HG03139 (cell line): ENCODE data around the gene NEK1.
A peak's percentile ranks its signal among the peaks of the same experiment; 100 is the strongest.
"Not testable (repeated sequence)": the region's sequence is repeated elsewhere in the genome, so short reads cannot be mapped to it uniquely, and the experiment has no call there.

Experiments used
- ATAC-seq: cut with Tn5 transposase; IDR thresholded peaks from one replicate; pipeline ENCODE4 v1.9.1; 2021; ENCODE audit not compliant: unreplicated experiment

NEK1 gene

DNA sequence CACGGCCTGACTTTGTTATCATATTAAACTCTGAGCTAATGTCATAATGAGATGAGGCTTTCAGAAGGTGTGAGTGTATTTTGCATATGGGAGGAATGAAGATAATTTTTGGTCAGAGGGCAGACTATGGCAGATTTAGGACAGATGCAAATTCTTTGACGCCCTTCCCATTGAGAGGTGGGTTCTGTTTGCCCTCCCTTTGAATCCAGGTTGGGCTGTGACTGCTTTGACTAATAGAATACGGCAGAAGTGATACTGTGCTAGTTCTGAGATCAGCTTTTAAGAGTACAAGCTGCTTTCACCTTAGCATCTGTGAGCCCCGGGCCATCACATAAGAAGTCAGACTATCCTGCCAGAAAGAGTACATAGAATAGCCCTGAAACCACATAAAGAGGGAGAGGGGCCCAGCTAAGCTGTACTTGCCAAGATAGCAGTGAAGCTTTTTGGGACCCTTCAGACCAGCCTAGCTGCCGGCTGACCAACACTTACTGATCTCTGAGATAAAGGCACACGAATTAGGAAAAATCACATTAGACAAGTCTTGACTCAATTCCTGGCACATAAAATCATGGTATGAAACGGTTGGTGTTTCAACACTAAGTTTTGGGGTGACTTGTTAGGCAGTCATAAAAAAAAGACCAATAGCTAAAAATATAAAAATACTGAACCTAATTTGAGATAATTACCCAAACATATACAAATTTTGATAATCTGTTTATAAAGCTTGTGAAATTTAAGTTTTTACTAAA lies 174.9 kb downstream of the NEK1 start:
- peak; percentile 83 for ATAC-seq

DNA sequence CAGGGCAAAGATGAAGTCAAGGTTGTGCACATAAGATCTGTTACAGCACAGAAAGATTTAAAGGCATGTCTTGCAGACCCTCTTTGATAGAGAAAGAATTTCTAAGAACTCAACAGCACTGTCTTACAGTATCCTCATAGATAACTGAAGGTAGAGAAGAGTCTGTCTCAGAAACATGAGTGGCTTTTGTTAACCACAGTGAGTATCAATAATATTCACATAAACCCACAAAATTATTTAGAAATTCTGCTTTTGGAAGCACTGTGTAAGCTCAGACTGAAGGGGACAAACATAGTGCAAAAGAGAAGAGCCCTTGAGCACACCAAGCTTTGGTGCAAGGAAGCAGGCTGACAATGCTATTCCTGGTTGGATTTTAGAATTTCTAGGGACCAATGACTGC lies 175.6 kb downstream of the NEK1 start:
- ATAC-seq = no peak

DNA sequence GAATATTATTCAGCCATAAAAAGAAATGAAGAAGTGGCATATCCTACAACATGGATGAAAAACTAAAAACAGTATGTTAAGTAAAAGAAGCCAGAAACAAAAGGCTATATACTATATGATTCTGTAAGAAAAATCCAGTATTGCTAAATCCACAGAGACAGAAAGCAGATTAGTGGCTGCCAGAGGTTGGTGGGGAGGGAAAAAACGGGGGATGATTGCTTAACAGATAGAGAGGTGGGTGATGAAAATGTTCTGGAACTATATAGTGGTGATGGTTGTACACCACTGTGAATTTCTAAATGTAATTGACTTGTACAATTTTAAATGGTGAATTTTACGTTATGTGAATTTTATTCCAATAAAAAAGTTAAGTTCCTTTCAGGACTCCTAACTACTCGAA lies 184.0 kb downstream of the NEK1 start:
- no peak for ATAC-seq

DNA sequence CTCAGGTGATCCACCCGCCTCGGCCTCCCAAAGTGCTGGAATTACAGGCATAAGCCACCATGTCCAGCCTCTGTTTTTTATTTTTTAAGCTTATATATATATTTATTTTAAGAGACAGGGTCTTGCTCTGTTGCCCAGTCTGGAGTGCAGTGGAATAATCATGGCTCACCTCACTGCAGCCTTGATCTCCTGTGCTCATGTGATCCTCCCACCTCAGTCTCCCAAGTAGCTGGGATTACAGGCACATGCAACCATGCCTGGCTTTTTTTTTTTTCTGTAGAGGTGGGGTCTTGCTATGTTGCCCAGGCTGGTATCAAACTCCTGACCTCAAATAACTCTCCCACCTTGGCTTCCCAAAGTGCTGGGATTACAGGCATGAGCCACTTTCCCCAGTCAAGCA lies 184.7 kb downstream of the NEK1 start:
- ATAC-seq = not testable (repeated sequence)

DNA sequence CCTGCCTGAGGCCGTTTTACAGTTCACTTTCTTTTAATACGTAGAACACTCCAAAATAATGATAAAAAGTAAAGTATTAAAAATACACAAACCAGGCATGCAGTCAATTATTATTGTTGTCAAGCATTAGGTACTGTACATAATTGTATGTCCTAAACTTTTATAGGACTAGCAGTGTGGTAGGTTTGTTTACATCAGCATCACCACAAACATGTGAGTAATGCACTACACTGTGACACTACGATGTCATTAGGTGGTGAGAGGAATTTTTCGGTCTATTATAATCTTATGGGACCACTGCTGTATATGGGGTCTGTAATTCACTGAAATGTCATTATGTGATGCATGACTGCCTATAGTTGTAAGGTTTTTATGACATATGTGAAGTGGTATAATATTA lies 192.1 kb downstream of the NEK1 start:
- no peak for ATAC-seq

DNA sequence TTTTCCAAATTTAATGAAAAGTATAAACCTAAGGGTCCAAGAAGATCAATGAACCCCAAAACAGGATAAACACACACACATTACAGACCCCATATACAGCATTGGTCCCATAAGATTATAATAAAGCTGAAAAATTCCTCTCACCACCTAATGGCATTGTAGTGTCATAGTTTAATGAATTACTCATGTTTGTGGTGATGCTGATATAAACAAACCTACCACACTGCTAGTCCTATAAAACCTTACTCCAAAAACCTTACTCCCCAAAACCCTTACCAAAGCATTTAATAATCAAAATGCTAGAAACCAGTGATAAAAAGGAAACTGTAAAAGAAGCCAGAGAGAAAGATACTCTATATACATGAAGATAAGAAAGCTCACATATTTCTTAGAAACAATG lies 193.5 kb downstream of the NEK1 start:
- ATAC-seq = no peak

DNA sequence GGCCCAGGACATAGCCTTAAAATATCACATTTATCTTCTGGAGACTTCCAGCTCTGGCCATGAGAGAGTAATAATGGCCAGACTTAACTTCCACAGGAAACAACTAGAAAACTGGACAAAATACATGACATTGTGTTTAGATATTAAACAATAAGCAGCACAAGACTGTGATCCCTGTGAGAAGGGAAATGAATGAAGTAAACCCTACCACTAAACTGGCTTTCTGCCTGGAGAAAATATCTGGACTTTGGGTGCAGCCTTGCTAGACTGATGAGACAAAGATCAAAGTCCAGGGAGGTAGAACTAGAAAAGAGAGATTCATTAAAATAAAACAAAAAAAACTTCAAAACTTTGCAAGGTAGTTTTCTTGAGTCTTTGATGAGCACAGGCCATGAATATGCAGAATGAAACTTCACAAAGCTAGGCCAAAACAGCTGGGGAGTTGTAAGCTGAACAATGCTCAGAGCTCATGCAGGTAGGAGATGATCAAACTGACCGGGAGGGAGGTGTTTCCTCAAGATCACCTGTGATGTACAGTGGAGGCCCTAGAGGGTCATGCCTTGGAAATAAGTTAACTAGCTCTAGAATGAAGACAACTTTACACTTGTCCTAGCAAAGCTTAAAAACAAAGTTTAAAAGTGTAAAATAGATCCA lies 194.6 kb downstream of the NEK1 start:
- no peak for ATAC-seq

DNA sequence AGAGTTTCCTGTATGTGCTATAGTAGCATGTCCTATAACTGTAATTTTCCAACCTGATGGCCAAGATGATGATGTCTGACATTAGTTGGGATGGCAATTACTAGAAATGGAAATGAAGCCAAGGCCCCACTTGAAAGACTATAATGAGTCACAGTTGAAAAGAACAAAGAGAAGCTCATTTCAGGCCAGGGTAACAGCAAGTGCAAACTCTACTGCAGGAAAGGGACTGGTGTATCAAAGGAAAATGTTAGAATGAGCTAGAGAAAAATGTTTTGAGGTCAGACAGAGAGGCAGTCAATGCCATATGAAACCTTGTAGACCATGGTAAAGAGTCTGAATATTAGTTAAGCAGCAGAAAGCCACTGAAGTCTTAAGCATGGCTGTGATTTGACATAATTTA lies 195.4 kb downstream of the NEK1 start:
- ATAC-seq = peak; percentile 40

DNA sequence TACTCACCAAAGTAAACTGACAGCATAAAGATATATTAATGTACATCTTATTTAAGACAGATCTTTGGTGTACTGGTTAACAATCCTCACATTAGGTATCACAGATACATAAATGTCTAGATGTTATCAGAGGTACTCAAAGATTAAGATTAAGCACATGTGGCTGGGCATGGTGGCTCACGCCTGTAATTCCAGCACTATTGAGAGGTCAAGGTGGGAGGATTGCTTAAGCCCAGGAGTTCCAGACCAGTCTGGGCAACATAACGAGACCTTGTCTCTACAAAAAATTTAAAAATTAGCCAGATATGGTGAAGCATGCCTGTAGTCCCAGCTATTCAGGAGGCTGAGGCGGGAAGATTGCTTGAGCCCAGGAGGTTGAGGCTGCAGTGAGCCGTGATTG lies 195.9 kb downstream of the NEK1 start:
- ATAC-seq = no peak

DNA sequence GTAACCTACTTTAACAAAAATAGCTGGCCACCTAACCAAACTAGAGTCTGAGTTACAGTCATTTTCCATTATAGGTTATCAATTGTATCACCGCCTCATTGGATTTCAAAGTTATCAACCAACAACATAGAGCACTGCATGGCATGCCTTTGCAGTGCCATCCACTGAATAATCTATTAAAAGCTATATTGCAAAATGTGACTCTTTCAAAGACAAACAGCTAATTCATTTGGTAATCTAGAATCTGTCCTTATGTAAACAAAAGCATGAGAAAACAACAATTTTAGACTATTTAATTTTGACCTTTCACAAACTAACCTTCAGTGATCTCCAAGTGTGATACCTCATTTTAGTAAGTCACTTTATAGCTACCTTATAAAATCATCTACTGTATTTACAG lies 197.5 kb downstream of the NEK1 start:
- ATAC-seq = no peak

DNA sequence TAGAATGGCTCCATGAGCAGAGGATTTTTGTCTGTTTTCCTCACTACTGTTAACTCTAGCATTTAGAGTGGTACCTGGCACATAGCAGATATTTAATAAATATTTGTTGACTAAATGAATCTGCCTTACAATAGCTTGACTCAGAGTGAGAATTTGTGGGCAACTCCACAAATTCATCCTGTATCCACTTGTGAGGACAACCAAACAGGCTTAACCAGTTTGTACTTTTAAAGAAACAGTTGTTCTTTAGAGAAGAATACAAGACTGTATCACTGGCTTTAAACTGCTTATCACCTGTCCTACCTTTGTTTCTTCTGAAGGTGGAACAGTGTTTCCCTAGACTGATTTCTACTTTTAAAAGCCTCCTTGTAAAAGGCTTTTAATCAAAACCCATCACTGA lies 200.3 kb downstream of the NEK1 start:
- no peak for ATAC-seq

DNA sequence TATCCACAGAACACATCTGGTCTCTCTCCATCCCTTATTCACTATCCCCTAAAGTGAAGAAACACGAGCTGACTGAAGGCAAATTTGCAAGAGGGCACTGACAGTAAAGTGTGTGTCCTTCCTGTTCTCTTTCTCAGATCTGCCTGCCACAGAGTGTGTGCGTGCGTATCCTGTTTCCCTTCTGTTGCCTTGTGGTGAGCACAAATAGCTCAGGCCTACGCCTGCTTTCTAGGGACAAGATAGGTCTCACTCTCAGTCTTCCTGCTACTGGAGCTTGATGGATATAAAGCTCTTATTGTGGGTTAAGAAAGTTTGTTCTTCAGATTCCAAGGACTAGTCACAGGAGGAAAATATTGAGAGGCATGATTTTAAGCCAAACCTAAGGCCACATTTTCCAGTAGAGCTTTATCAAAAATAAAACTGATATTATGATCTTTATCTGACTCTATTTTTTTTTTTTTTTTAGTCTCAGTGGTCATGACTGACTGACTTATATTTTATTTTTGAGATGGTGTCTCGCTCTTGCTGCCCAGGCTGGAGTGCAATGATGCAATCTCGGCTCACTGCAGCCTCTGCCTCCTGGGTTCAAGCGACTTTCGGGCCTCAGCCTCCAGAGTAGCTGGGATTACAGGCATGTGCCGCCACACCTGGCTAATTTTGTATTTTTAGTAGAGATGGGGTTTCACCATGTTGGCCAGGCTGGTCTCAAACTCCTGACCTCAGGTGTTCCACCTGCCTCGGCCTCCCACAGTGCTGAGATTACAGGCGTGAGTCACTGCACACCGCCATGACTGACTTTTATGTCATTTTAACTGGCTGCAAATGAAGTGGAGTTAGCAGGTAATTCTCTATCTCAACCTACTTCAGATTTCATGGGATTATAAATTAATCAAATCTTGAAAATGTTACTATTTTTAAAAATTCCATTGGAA lies 201.3 kb downstream of the NEK1 start:
- ATAC-seq = peak; percentile 99

DNA sequence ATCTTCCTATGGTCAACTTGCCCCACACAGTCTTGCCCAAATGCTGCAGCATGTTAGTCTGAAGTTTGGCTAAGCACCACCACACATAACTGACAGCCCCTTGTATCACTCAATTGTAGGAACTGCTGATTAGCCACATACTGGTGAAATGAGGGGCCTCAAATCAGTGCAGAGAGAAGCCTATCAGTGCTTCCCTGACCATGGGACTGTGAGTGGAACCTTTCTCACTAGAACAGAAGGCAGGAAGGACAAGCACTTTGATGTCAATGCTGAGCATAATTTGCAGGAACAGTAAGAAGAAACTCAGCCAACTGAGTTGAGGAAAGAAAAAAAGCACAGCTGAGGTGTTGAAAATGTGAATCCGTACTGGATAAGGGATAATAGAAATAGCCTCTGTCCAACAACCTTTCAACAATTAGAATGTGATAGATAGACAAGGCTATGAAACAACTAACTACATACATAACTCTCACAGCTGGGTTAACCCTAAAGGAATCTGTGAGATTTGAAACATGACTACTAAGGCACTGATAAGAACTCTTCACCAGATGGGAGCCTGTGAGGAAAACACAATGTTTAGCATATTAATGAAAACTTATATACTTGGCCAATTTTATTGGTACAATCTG lies 205.1 kb downstream of the NEK1 start:
- no peak for ATAC-seq

DNA sequence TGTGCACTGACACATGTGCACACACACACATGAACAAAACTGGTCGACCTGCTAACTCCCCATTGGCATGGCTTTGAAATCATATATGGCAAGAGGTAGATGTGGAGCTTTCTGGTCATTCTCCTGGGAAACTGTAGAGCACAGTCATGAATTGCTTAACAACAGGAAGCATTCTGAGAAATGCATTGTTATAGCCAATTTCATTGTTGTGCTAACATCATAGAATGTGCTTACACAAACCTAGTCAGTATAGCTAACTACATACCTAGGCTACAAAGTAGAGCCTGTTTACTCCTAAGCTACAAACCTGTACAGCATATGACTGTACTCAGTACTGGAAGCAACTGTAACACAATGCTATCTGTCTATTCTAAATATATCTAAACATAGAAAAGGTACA lies 207.4 kb downstream of the NEK1 start:
- ATAC-seq = no peak

DNA sequence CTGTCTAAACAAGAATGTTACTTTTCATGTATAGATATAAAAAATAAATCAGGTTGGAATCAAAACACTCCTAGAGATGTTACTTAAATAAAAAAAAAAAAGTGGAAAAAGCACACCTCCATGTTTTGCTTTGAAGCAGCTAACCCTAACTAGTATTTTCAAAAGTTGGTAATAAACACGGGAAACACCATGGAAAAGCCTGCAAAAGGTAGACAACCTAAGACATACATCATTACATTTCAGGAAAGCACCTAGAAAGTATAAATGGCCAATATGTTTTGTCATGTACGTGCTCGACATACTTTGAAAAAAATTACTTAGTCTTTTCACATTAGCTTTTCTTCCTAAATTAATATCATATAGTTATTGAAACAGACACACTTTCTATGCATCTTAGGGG lies 211.6 kb downstream of the NEK1 start:
- no peak for ATAC-seq

DNA sequence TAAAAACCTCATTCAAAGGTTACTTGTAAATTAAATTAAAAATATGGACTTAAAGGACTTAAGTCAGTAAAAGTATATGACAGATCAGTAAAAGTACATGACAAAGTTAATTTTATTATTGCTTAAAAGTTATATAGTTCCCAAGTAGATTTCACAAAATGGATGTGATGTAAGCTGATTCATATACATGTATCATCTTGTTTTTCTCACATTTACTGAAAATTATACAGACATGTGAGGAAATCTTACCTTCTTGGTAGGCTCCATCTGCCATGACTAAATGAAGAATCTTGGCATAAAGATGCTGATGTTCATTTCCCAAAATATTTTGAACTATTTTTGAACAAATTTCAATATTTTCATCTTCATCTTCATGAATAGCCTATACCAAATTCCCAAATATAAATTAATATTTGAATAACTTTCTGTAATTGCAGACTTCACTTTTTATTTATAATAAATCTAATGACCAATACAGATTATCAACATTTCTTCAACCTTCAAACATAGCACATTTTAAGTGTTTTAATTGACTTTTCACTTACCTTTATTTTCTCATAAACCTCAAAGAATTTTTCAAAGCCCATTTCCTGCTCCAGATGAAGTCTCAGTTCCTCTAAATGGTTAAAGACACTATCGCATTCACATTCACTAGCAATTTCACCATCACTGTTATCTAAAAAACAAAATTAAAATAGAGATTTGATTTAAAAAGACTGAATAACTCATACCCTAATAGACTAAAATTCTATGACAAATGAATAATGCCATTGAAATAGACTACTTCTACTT lies 212.2 kb downstream of the NEK1 start:
- no peak for ATAC-seq

DNA sequence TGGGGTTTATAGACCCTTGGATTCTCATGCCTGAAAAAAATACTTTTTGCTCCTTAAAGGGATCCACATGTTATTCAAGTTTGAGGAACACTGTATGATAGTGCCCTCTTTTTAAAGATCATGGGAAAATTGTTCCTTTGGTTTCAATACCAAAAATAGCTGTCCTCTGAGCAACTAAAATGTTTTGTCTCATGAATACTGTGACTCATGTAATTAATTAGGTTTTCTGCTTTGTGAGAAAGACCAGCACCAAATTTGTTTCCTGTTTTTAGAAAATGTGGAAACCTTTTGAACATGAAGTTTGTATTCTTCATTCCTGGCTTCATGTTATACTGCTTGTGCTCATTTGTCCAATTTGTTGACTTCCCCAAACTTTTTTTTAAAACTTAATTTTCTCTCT lies 214.1 kb downstream of the NEK1 start:
- no peak for ATAC-seq

DNA sequence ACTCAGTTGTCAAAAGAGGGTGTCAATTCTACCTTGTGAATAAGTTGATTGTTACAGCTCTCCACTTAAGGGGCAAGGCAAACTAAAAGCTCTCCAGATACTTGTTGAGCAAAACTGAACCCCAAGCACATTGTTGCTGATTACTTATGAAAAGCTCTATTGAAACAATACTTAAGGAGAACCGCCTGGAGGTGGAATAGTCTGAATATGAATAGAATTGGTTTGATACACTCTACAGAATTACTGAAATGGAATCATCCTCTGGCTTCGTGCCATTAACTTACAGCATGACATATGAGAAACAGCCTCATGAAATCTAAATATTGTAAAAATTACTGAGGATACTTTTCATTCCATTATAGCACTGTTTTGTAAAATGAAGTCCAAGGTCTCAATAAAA lies 214.6 kb downstream of the NEK1 start:
- no peak for ATAC-seq

DNA sequence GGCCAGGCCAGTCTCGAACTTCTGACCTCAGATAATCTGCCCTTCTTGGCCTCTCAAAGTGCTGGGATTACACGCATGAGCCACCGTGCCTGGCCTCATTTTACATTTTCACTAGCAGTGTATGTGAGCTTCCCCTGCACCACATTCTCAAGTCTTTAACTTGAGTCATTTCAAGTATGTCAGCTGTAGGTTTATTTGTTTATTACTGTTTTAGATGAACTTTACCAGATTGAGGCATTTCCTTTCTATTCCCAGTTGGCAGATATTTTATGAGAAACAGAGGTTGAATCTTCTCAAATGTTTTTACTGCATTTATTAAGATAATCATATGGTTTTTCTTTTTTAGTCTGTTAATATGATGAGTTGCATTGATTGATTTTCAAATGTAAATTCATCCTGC lies 227.0 kb downstream of the NEK1 start:
- ATAC-seq = no peak

DNA sequence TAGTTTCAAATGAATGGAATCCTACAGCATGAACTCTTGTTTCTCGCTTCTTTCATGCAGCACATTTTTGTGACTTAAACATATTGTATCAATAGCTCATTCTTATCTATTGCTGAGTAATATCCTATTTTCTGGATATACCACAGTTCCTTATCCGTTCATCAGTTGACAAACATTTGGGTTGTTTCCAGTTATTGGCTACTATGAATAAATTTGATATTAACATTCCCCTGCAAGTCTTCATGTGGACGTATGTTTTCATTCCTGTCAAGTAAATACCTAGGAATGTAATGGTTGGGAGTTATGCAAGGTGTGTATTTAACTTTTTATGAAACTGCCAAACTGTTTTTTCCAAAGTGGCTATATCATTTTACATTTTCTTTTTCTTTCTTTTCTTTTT lies 227.6 kb downstream of the NEK1 start:
- ATAC-seq = no peak

DNA sequence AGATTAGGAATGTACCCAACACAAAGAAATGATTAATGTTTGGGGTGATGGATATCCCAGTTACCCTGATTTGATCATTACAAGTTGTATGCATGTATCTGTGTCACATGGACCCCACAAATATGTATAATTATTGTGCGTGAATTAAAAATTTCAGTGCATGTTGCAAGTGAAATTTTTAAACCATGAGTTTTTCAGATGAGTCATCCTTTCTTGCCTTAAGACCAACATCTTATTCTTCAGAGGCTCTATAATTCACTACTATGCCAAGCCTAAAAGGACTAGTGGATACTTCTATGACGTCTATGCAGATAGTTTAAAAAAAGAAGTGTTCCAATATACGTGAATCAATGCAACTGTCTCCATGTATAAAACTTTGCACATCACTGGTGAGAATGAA lies 228.7 kb downstream of the NEK1 start:
- no peak for ATAC-seq
